PC-9 (cell line): ENCODE measurements around the gene CBX4.

Experiments used
- EZH2 ChIP-seq: fragments of 200-600 bp; sonication (generic); IDR thresholded peaks from 2 replicates; pipeline ENCODE4 v1.8.0; 2017; ENCODE audit warnings: antibody characterized with exemption, low read depth
- TF ChIP-seq, protein P1 (sequence below): fragments of 200-600 bp; sonication (generic); conservative IDR thresholded peaks from 2 replicates; pipeline ENCODE4 v1.6.1; 2017; ENCODE audit warnings: mixed run types, antibody characterized with exemption, mild to moderate bottlenecking, moderate library complexity

DNA sequence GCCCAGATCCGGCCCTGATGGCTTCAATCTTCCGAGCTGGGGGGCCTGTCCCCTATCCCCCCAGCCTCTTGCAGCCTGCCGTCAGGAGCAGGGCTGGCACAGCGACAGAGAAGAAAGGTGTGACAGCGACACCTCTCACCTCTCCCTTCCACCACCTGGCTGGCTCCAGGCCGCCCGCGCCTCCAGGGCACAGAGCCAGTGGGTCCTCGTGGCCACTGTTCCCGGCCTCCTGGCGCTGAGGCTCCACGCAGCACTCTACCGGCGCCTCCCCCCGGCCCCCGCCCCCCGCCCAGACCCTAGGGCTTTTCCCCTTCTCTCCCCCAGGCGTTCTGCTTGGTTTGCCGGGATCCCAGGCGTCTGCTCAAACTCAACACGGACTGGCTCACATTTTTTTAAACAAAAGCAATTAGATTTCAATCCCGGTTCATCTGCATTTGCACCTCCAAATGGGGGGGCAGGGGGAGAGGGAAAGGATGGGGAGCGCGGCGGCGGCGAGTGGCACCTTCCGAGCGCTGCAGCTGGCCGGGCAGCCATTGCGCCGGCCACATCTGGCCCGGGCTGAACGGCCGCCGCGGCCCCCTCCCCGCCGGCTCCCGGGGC lies 29.6 kb downstream of the CBX4 start:
- TF ChIP-seq, protein P1, sequence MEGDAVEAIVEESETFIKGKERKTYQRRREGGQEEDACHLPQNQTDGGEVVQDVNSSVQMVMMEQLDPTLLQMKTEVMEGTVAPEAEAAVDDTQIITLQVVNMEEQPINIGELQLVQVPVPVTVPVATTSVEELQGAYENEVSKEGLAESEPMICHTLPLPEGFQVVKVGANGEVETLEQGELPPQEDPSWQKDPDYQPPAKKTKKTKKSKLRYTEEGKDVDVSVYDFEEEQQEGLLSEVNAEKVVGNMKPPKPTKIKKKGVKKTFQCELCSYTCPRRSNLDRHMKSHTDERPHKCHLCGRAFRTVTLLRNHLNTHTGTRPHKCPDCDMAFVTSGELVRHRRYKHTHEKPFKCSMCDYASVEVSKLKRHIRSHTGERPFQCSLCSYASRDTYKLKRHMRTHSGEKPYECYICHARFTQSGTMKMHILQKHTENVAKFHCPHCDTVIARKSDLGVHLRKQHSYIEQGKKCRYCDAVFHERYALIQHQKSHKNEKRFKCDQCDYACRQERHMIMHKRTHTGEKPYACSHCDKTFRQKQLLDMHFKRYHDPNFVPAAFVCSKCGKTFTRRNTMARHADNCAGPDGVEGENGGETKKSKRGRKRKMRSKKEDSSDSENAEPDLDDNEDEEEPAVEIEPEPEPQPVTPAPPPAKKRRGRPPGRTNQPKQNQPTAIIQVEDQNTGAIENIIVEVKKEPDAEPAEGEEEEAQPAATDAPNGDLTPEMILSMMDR, result no peak
- TF ChIP-seq EZH2, result no peak
